ENCODE data around the gene ZBTB44.

The ZBTB44 gene

DNA sequence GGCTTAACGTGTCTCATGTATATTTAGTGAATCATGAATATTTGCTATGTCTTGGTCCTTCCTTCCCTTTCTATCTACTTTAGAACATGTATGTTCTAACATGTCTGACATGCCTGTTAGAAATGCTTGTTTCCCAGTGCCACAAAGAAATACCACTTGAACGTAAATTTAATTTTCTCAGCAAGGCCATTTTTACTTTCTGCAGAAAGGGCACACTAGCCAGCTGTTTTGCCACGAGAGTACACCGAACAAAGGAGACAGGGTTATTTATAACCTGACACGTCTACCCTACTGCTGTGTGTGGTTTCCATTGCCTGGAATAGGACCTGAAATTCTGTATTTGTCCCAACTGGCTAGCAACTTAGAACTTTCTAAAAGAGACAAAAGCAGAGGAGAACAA is 7.4 kb upstream of the ZBTB44 start:
- no peak for DNase-seq (ENCODE audit: low read depth)
- TF ChIP-seq, protein P1, sequence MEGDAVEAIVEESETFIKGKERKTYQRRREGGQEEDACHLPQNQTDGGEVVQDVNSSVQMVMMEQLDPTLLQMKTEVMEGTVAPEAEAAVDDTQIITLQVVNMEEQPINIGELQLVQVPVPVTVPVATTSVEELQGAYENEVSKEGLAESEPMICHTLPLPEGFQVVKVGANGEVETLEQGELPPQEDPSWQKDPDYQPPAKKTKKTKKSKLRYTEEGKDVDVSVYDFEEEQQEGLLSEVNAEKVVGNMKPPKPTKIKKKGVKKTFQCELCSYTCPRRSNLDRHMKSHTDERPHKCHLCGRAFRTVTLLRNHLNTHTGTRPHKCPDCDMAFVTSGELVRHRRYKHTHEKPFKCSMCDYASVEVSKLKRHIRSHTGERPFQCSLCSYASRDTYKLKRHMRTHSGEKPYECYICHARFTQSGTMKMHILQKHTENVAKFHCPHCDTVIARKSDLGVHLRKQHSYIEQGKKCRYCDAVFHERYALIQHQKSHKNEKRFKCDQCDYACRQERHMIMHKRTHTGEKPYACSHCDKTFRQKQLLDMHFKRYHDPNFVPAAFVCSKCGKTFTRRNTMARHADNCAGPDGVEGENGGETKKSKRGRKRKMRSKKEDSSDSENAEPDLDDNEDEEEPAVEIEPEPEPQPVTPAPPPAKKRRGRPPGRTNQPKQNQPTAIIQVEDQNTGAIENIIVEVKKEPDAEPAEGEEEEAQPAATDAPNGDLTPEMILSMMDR (IDR thresholded peaks at IDR 0.05; ENCODE audit: insufficient read depth, low read depth, low read length, missing control alignments) = no peak
- H3K4me3 ChIP-seq (ENCODE audit: low read depth, low read length) = no peak overlapping the region

DNA sequence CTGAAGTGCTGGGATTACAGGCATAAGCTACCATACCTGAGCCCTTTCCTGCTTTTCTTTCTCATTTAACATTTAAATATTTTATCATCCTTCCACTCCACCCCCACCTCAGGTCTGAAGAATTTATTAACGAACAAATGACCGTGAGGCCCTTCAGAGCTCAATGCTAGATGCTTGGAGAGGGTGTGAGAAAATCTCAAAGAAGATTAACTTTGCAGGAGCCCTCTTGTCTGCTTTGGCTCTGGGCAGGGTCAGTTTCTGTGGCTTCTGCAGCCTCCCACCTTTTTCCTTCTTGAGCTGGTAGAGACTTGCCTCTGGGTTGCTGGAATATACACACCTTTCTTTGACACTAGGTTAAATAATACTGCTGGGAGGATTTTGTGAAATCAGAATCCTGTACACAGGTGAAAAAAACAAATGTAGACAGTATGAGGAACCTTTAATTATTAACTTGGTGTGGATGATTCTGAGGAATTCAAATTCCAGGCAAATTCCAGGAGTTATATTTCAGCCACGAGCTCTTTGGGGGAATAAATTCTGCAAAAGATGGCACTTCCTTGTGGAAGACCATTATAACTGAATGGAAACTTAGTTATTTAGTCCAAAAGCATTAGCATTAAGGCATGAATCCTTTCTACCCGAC is 3.4 kb upstream of the ZBTB44 start:
- H3K4me3 ChIP-seq (ENCODE audit: low read depth, low read length) = no peak overlapping the region
- DNase-seq (ENCODE audit: low read depth) = no peak
- TF ChIP-seq, protein P1 (IDR thresholded peaks at IDR 0.05; ENCODE audit: insufficient read depth, low read depth, low read length, missing control alignments) = no peak

DNA sequence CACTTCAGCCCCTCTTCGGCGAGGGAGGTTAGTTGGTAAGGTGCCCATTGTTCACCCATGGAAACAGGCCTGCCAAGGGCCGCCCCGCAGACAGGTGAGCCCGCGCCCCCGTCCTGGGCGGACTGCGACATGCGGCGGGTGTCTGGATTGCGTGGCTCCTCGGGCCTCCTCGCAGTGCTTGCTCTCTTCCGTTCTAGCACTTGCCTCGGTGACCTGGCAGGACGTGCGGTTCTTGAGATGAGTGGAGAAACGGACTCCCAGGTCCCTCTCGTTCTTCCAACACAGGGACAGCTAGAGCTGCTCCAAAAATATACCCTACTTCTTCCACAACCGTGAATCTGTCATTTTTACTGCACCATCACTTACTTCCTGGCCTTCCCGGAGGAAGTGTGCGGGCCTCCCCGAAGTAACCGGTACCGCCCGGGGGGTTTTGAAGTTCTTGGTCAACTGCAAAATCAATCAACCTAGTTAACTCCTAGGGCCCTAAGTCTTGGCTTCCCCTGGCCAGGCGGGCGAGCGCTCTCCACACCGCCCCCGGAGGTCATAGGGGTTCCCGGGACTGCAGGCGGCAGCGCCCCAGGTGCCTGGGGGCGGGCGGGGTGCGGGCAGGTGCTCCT is 745 bp upstream of the ZBTB44 start:
- TF ChIP-seq, protein P1 (IDR thresholded peaks at IDR 0.05; ENCODE audit: insufficient read depth, low read depth, low read length, missing control alignments) = peak; percentile 37
- peak; percentile 58 for DNase-seq (ENCODE audit: low read depth)
- peak overlapping the region; percentile 70 for H3K4me3 ChIP-seq (ENCODE audit: low read depth, low read length)

DNA sequence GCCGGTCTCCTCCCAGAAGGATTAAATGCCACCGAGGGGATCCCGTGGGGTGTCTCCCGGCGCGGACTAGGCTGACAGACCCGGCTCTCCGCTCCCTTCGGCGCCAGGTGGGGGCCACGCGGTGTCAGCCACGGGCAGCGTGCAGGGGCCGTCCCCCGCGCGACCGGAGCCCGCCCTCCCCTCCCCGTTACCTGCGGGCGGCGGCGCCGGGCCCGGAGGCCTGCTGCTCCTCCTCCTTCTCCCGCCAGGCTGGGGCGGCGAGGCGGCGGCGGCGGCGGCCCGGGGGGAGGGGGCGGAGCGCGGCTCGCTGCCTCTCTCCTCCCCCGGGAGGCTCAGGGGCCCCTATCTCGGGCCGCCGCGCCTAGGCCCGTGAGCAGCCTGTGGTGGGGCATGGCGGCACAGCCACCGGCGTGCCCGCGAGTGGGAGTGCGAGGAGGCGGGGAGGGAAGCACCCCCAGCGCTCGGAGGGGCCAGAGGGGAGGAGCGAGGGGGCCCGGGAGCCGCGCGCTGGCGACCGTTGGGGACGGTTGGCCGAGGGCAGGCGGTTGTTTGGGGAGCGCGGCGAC is 450 bp downstream of the ZBTB44 start:
- H3K4me3 ChIP-seq (ENCODE audit: low read depth, low read length) = peak overlapping the region; percentile 96
- TF ChIP-seq, protein P1 (IDR thresholded peaks at IDR 0.05; ENCODE audit: insufficient read depth, low read depth, low read length, missing control alignments) = no peak
- no peak for DNase-seq (ENCODE audit: low read depth)

DNA sequence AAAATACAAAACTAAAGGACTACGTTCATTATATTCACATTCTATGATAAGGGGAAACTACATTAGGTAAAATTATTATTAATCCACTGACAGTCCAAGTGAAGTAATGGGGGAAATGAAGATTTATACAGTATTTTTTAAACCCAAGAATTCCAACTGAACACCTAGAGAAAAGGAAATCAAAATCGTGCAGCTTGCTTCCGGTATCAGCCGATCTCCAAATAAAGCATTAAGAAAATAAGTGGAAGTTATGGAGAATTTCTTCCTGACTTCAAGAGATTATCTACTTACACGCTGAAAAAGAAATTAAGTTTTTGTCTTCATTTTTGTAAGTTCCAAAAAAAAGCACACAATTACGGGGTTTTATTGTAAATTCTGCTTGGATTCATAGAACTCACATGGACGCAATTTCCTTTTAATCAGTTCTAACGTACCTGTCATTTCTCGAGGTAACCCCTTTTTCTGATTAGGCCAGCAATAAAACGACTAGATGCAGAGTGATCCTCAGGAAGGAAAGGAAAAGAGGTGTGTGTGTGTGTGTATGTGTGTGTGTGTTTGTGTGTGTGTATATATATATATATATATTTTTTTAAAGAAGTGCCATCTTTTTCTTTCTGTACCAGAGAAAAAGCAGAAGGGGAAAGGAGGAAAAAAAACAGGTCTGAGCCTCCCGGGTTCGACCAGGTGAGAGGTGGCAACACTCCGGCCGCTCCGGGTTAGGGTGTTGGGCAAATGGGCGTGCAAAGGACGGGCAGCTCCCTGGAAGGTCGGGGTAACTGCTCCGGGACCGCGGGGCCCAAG is 1.1 kb downstream of the ZBTB44 start:
- TF ChIP-seq, protein P1 (IDR thresholded peaks at IDR 0.05; ENCODE audit: insufficient read depth, low read depth, low read length, missing control alignments) = no peak
- DNase-seq (ENCODE audit: low read depth) = peak; percentile 4
- peak overlapping the region; percentile 96 for H3K4me3 ChIP-seq (ENCODE audit: low read depth, low read length)

DNA sequence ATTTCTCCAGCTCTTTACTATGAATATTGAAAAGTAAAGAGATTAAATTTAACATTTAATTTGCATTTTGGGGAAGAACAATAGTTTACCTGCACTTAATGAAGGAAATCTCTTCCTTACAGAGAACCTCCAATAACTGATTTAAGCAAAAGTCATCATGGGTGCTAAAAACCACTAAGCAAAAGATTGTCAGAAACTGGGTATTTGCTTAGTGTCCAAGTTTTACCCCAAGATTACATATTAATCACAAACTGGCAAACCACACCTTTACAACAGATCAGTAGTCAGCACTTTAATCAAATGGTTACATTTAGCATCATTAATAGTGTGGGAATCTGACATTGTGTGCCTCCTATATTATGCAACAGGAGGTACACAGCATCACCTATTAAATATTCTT is 2.7 kb downstream of the ZBTB44 start:
- H3K4me3 ChIP-seq (ENCODE audit: low read depth, low read length) = no peak overlapping the region
- DNase-seq (ENCODE audit: low read depth) = no peak
- TF ChIP-seq, protein P1 (IDR thresholded peaks at IDR 0.05; ENCODE audit: insufficient read depth, low read depth, low read length, missing control alignments) = no peak
